ENCODE measurements around the gene SCN9A. TPM values are rescaled to one million over a fixed set of nuclear protein-coding genes. Genes with fewer than 3 reads are reported as not detected.
A peak's percentile ranks its signal among the peaks of the same experiment; 100 is the strongest.

Gene SCN9A
- total and polyA plus RNA-seq, 9 of the 15 experiments (the other 6 are each of a cell fraction or from before 2014, with no cell fraction given): 1.4 to 22.8 (median 7.1) TPM

- Histone ChIP-seq H3K27ac (ENCODE audit: extremely low read depth, low read depth, low read length) (no peak overlapping the region), H3K9me3 (replicated peaks; ENCODE audit: control insufficient read depth, insufficient read depth, low read depth, low read length) (no peaks in the 10 kb centered on the region), H3K9ac (ENCODE audit: insufficient read depth in 1 of 2, low read depth in 2 of 2, low read length in 2 of 2) (no peak overlapping the region), H3K36me3 (ENCODE audit: control insufficient read depth, insufficient read depth, low read length) (no peaks in the 10 kb centered on the region), H3K27me3 (ENCODE audit: control insufficient read depth in 2 of 2, insufficient read depth in 2 of 2, low read length in 2 of 2) (no peaks in the 10 kb centered on the region), H3K4me3 (no peak overlapping the region), H3K4me2 (ENCODE audit: insufficient read depth, low read length) (no peak overlapping the region), H2AFZ (ENCODE audit: low read depth, low read length) (no peak overlapping the region; the same call in 1 of the 2 replicates), H3K79me2 (ENCODE audit: control insufficient read depth, insufficient read depth, low read length) (no peaks in the 10 kb centered on the region), H3K9me1 (ENCODE audit: control insufficient read depth, insufficient read depth, low read length) (no peaks in the 10 kb centered on the region), H3K4me1 (replicated peaks in 1 of 2; ENCODE audit: control insufficient read depth in 2 of 2, insufficient read depth in 2 of 2, low read length in 2 of 2) (no peaks in the 10 kb centered on the region), H4K20me1 (replicated peaks; ENCODE audit: control insufficient read depth, insufficient read depth, low read length) (no peaks in the 10 kb centered on the region)
- TF ChIP-seq ATF1 (CRISPR knock-in tag; IDR thresholded peaks at IDR 0.05): no peak
- TF ChIP-seq ATF1 (tag; IDR thresholded peaks at IDR 0.05): no peak
- TF ChIP-seq FOS (IDR thresholded peaks at IDR 0.05; ENCODE audit: extremely low read depth, insufficient read length): no peak
- TF ChIP-seq DACH1 (IDR thresholded peaks at IDR 0.05; ENCODE audit: partially characterized antibody): no peak
- TF ChIP-seq POLR2H (tag; IDR thresholded peaks at IDR 0.05; ENCODE audit: low read depth): no peak
- FAIRE-seq (no peak), DNase-seq (ENCODE audit: extremely low read depth in 1 of 4, low spot score in 3 of 4) (no peak), ATAC-seq (no peak)
- CTCF ChIA-PET (ENCODE audit: low intra/inter-chr PET ratio): no interaction called here
- WGBS (ENCODE audit: insufficient coverage, low coverage, missing lambda C conversion rate): 0% methylated on average over 3 of the region's 3 CpGs
- POLR2A ChIA-PET: interaction anchor here (0.7 kb wide), 1 partner anchor 49 kb away, joined by 3 read pairs; no protein-coding TSS in a partner anchor
- intact Hi-C loops (cut with micrococcal nuclease) (loop anchor here (10.0 kb wide), 1 partner anchor 1193 kb away; no protein-coding TSS in a partner anchor), in situ Hi-C loops (cut with MboI) (loop anchor here (10.0 kb wide), 1 partner anchor 227 kb away; no protein-coding TSS in a partner anchor)
- no TSS peak for BruUV-seq (replicated peaks)
Measured at GRCh38 chr2:166188084-166188483, 187.7 kb downstream of the SCN9A start.

DNA sequence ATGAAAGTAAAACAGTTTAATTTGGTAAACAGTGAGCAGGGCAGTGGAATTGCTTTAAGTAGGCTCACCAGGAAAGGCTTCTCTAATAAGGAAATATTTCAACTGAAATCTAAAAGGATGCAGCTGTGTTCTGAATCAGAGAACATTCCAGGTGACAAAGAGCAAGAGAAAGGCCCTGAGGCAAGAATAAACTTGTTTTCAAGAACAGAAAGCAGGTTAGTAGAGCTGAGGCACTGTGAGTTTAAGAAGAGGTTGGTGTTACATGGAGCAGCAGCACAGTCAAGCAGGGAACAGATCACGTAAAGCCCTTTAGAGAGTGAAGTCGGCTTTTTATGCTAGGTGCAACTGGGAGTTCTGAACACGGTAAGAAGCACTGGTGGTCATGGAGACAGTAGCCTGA lies 191.0 kb downstream of the SCN9A start:
- no peak overlapping the region for H3K4me2 ChIP-seq (ENCODE audit: insufficient read depth, low read length)
- H3K79me2 ChIP-seq (ENCODE audit: control insufficient read depth, insufficient read depth, low read length): no peaks in the 10 kb centered on the region
- in situ Hi-C loops (cut with MboI) (loop anchor here (10.0 kb wide), 1 partner anchor 230 kb away; no protein-coding TSS in a partner anchor), intact Hi-C loops (cut with micrococcal nuclease) (loop anchor here (10.0 kb wide), 1 partner anchor 1190 kb away; no protein-coding TSS in a partner anchor)
- H3K9me3 ChIP-seq (replicated peaks; ENCODE audit: control insufficient read depth, insufficient read depth, low read depth, low read length): no peaks in the 10 kb centered on the region
- H3K9me1 ChIP-seq (ENCODE audit: control insufficient read depth, insufficient read depth, low read length): no peaks in the 10 kb centered on the region
- no peaks in the 10 kb centered on the region for H3K4me1 ChIP-seq (replicated peaks in 1 of 2; ENCODE audit: control insufficient read depth in 2 of 2, insufficient read depth in 2 of 2, low read length in 2 of 2)
- no peak for DNase-seq (ENCODE audit: extremely low read depth in 1 of 4, low spot score in 3 of 4)
- ATAC-seq: peak; percentile 19; the same call in 1 of the 3 replicates
- BruUV-seq (replicated peaks): no TSS peak
- no peak overlapping the region for H3K4me3 ChIP-seq
- CTCF ChIA-PET (ENCODE audit: low intra/inter-chr PET ratio): no interaction called here
- no peak for FAIRE-seq
- H3K36me3 ChIP-seq (ENCODE audit: control insufficient read depth, insufficient read depth, low read length): no peaks in the 10 kb centered on the region
- no peak overlapping the region for H3K27ac ChIP-seq (ENCODE audit: extremely low read depth, low read depth, low read length)
- H3K9ac ChIP-seq (ENCODE audit: insufficient read depth in 1 of 2, low read depth in 2 of 2, low read length in 2 of 2): no peak overlapping the region
- 4% methylated on average over 3 of the region's 3 CpGs for WGBS (ENCODE audit: insufficient coverage, low coverage, missing lambda C conversion rate)
- H2AFZ ChIP-seq (ENCODE audit: low read depth, low read length): peak overlapping the region; percentile 57
- POLR2A ChIA-PET: interaction anchor here (0.9 kb wide), 1 partner anchor 9 kb away, joined by 4 read pairs; no protein-coding TSS in a partner anchor
- no peaks in the 10 kb centered on the region for H4K20me1 ChIP-seq (replicated peaks; ENCODE audit: control insufficient read depth, insufficient read depth, low read length)
- H3K27me3 ChIP-seq (ENCODE audit: control insufficient read depth in 2 of 2, insufficient read depth in 2 of 2, low read length in 2 of 2): peaks cover 0 to 7% of the 10 kb centered on the region in 2 experiments; a peak in 1 of 5 replicates
- TF ChIP-seq CEBPG (CRISPR knock-in tag; IDR thresholded peaks at IDR 0.05): no peak
- TF ChIP-seq CEBPG (tag; conservative IDR thresholded peaks at IDR 0.05 in 1 of 2, IDR thresholded peaks at IDR 0.05 in 1 of 2): no peak
- TF ChIP-seq PURB (CRISPR knock-in tag; IDR thresholded peaks at IDR 0.05; ENCODE audit: low read depth): no peak
- no peak for TF ChIP-seq ZNF395 (CRISPR knock-in tag; IDR thresholded peaks at IDR 0.05)
- no peak for TF ChIP-seq MAZ (CRISPR knock-in tag; conservative IDR thresholded peaks at IDR 0.05 in 1 of 2, IDR thresholded peaks at IDR 0.05 in 1 of 2)
- TF ChIP-seq ZNF165 (CRISPR knock-in tag; IDR thresholded peaks at IDR 0.05; ENCODE audit: borderline replicate concordance): no peak
- TF ChIP-seq PATZ1 (CRISPR knock-in tag; IDR thresholded peaks at IDR 0.05; ENCODE audit: borderline replicate concordance): no peak
- TF ChIP-seq CREB1 (IDR thresholded peaks at IDR 0.05): no peak
- no peak for TF ChIP-seq CREB1 (CRISPR knock-in tag; IDR thresholded peaks at IDR 0.05)
